GOT3 (cell line): ENCODE data around the gene NFKBIZ.
"Not testable (repeated sequence)": the region's sequence is repeated elsewhere in the genome, so short reads cannot be mapped to it uniquely, and the experiment has no call there.

Experiments used
- DNase-seq: peaks from one replicate; lab custom pipeline; 2025; ENCODE audit warnings: mixed read lengths; lab: John Stamatoyannopoulos, UW

NFKBIZ gene

GRCh38 chr3:101878589-101878988 is 29.3 kb downstream of the NFKBIZ start:
- DNase-seq = no peak

DNA sequence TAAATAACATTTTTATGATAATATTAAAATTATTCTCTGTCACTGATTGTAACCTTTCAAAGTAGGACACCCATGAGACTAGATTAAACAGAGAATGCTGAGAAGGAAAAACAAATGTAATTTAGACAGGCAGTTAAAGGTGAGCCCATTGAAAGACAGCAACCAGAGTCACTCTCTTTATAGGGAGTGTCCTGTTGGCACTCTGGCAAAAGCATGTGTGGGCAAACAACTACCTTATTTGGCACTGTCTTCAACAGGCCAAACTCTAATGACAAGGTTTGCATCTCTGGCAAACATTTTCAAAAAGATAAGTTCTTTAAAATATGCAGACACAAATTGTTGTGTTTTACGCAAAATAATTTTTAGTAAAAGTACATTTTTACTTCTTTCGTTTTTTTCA is 29.8 kb downstream of the NFKBIZ start:
- no peak for DNase-seq

DNA sequence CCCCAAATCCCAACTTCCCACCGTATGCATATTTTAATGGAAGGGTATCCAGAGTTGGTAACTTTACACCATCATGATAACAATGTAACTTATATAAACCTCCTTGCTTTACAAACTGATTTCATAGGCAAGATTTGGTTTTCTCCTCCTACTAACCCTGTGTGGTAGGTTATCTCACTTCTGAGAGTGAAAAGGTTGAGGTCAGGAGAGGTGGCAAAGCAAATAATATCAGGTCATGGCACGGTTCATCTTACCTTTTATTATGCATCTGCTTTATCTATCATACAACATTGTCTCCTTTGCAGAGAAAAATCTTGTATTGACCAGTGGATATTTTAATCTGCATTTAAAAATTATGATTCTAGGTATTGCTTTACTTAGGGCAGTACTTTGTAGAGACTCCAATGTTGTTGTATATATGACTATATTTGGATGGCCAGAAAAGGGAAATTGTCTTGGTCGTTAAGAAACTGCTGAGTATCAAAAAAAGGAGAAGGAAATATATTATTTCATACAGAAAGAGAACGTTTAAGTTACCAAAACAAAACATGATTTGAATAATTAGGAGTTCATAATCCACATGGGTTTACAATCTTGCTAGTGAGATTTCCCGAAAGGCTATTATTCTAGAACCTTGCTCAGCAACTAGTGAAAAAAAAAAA is 30.4 kb downstream of the NFKBIZ start:
- no peak for DNase-seq

GRCh38 chr3:101884776-101885175 is 35.5 kb downstream of the NFKBIZ start:
- DNase-seq = no peak

DNA sequence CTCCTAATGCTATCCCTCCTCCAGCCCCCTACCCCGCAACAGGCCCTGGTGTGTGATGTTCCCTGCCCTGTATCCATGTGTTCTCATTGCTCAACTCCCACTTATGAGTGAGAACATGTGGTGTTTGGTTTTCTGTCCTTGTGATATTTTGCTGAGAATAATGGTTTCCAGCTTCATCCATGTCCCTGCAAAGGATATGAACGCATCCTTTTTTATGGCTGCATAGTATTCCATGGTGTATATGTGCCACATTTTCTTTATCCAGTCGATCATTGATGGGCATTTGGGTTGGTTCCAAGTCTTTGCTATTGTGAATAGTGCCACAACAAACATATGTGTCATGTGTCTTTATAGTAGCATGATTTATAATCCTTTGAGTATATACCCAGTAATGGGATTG is 36.3 kb downstream of the NFKBIZ start:
- DNase-seq = not testable (repeated sequence)

DNA sequence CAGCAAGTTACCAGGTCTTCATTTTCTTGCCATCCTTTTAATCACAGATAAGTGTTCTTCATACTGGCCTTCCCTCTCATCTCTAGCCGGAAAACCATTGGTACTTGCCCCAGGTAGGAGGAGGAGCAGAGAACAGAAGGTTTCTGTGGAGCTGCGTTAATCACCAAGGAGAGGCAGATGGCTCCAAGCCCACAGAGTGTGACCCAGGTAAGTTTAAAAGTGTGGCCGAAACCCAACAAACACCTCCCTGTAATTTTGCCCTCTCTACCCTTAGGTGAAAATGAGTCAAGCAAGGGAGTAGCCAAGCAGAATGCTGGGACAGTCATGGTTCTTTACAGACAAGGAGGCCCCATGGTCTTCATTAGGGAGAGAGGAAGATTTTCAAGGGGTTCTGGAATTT is 37.3 kb downstream of the NFKBIZ start:
- DNase-seq = no peak

DNA sequence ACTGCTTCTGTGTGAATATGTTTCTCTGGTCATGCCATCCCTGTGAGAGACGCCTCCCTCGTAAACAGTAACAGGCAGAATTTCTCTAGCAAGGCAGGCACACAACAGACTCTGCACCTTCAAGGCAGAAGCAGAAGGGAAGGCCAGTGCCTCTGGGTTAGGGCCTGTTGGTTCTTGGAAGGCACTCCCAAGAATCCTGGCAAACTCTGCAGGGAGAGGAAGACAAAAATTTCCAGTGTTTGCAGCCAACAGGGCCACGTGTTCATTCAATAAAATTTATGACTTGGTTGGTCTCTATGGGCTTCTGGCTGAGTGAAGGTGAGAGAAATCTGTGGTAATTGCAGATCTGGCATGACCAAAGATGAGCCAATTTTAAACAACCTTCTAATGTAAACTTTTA is 39.3 kb downstream of the NFKBIZ start:
- no peak for DNase-seq

GRCh38 chr3:101890716-101891115 is 41.4 kb downstream of the NFKBIZ start:
- DNase-seq = no peak

GRCh38 chr3:101892648-101893047 is 43.3 kb downstream of the NFKBIZ start:
- no peak for DNase-seq

DNA sequence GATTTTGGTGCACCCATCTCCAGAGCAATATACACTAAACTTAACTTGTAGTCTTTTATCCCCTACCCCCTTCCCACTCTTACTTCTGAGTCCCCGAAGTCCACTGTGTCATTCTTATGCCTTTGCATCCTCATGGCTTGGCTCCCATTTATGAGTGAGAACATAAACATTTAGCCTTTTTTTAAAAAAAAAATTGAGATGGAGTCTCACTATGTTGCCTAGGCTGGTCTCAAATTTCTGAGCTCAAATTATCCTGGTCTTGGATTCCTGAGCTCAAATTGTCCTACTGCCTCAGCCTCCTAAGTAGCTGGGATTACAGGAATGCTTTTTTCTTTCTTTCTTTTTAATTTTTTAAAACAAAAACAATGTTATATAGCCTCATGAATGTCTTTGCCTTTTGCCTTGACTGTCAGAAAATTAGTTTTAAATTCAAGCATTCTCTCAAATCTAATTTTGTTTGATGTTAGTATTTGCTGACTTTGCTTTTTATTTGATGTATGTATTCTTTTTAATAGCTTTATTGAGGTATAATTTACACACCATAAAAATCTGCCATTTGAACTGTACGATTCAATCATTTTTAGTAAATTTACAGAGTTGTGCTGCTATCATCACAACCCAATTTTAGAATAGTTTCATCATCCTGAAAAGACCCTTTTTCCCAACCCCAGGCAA is 46.9 kb downstream of the NFKBIZ start:
- no peak for DNase-seq

DNA sequence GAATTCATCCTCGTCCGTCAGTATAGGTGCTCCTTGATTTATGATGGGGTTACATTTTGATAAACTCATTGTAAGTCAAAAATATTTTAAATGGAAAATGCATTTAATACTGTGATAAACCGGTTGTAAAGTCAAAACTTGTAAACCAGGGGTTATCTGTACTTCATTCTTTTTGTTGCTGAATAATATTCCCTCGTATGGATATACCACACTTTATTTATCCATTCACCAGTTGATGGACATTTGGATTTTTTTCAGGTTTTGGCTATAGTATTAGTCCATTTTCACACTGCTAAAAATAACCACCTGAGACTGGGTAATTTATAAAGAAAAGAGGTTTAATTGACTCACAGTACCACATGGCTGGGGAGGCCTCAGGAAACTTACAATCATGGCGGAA is 47.7 kb downstream of the NFKBIZ start:
- DNase-seq = no peak

DNA sequence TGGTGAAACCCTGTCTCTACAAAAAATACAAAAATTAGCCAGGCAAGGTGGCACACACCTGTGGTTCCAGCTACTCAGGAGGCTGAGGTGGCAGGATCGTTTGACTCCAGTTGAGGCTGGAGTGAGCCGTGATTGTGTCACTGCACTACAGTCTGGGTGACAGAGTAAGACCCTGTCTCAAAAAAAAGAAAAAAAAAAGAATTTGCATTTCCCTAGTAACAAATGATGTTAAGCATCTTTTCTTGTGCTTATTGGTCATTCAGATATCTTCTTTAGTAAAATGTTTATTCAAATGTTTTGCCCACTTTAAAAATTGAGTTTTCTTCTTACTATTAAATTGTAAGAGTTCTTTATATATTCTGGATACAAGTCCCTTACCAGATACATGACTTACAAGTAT is 48.7 kb downstream of the NFKBIZ start:
- DNase-seq = no peak

GRCh38 chr3:101898752-101899169 is 49.4 kb downstream of the NFKBIZ start:
- no peak for DNase-seq

- DNase-seq = no peak
Measured at GRCh38 chr3:101900316-101900715, 51.0 kb downstream of the NFKBIZ start.

DNA sequence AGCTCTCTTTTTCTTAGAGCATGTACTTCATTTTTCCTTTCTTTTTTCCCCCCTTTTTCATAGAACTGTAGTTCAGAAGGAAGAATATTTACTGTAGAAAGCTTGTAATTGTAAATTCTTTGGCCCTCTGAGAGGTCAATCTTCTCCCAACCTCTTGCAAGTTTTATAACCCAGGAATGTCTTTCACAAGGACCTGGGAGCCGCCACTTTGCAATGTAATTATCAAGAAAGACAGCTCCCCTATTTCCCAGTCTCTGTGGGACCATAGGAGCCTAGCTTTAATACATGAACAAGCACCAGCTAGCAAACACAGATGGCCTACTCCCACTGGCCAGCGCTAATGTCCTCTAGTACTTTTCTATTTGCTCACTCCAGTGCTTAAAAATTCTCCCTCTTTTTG is 51.4 kb downstream of the NFKBIZ start:
- no peak for DNase-seq

- DNase-seq = no peak
Measured at GRCh38 chr3:101902041-101902440, 52.7 kb downstream of the NFKBIZ start.

- DNase-seq = no peak
Measured at GRCh38 chr3:101903451-101903871, 54.1 kb downstream of the NFKBIZ start.

GRCh38 chr3:101905573-101905972 is 56.3 kb downstream of the NFKBIZ start:
- not testable (repeated sequence) for DNase-seq
